ENCODE data around the gene SPEG.

GRCh38 chr2:219488149-219488843 is 53.7 kb downstream of the SPEG start:
- TF ChIP-seq CTCF (IDR thresholded peaks at IDR 0.05) (no peak), POLR2A (IDR thresholded peaks at IDR 0.05) (no peak), POLR2AphosphoS5 (IDR thresholded peaks at IDR 0.05) (no peak)
